Loucy (cell line): ENCODE measurements around the gene TUT7.

Source experiments
- CTCF ChIP-seq: fragments of 200-600 bp; sonication (generic); conservative IDR thresholded peaks from 2 replicates; pipeline ENCODE4 v1.5.1; 2014; ENCODE audit warnings: mild to moderate bottlenecking, antibody characterized with exemption, low read length
- EZH2phosphoT487 ChIP-seq: fragments of 200-600 bp; IDR thresholded peaks from 2 replicates; pipeline ENCODE4 v1.6.1; 2018; ENCODE audit warnings: antibody characterized with exemption, mild to moderate bottlenecking, moderate library complexity, borderline replicate concordance

DNA sequence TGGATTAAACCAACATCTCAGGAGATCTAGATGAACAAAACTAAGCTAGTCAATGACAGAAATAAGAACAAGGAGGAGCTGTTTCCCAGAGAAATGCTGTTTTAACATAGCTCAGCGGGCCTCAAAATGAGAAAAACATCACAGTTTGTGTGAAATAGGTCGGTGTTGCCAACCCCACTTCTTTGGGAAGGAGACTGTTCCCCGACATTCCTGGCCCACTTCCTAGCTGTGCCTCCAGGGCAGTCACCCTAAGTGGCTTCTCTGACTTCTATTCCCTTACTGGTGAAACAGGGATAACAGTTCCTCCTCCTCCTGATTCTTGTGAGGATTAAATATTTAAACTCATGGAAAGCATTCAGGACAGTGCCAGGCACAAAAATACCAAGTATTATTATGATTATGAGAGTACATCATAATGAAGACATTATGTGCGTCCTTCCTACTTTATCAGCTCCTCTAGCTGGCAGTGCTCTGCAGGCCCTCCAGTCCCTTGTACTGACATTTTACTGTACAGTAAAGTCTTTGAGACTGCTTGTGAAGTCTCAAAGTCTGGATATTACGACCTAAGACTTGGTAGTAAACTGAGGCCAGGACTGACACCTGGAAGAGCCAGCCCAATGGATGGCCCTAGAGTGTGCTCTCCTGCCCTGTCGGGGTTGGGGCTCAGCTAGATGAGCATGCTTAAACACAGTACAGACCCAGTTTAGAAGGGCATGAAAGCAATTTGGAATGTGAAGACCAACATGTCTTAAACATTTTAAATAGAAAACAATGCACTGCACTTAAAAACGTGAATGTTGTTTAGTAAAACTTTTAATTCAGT is 79.2 kb downstream of the TUT7 start:
- TF ChIP-seq EZH2phosphoT487 (no peak), CTCF (no peak)
